HG03439 (cell line): Measurements from ENCODE around the gene DNAJC13.

Experiments used
- ATAC-seq: cut with Tn5 transposase; IDR thresholded peaks from one replicate; pipeline ENCODE4 v1.9.1; 2021; ENCODE audit warnings: mild to moderate bottlenecking, moderate library complexity; ENCODE audit not compliant: unreplicated experiment

DNAJC13 gene

GRCh38 chr3:132404276-132404675 is 13.0 kb upstream of the DNAJC13 start:
- ATAC-seq = no peak

- ATAC-seq = no peak
Measured at GRCh38 chr3:132405188-132405587, 12.1 kb upstream of the DNAJC13 start.

- no peak for ATAC-seq
Measured at GRCh38 chr3:132405609-132406299, 11.5 kb upstream of the DNAJC13 start.

- ATAC-seq = no peak
Measured at GRCh38 chr3:132406587-132406986, 10.7 kb upstream of the DNAJC13 start.

GRCh38 chr3:132407025-132407424 is 10.3 kb upstream of the DNAJC13 start:
- ATAC-seq = no peak

GRCh38 chr3:132414841-132415240 is 2.5 kb upstream of the DNAJC13 start:
- ATAC-seq = no peak

GRCh38 chr3:132416161-132416560 is 1.1 kb upstream of the DNAJC13 start:
- ATAC-seq = no peak

- peak; percentile 53 for ATAC-seq
Measured at GRCh38 chr3:132417695-132418411, 551 bp downstream of the DNAJC13 start.

GRCh38 chr3:132418916-132419315 is 1.6 kb downstream of the DNAJC13 start:
- no peak for ATAC-seq

- ATAC-seq = no peak
Measured at GRCh38 chr3:132421832-132422231, 4.5 kb downstream of the DNAJC13 start.

GRCh38 chr3:132422531-132422930 is 5.2 kb downstream of the DNAJC13 start:
- ATAC-seq = no peak

GRCh38 chr3:132432639-132433038 is 15.3 kb downstream of the DNAJC13 start:
- ATAC-seq = no peak

- no peak for ATAC-seq
Measured at GRCh38 chr3:132433121-132433520, 15.8 kb downstream of the DNAJC13 start.

- no peak for ATAC-seq
Measured at GRCh38 chr3:132435224-132435910, 18.1 kb downstream of the DNAJC13 start.

GRCh38 chr3:132435911-132436425 is 18.7 kb downstream of the DNAJC13 start:
- no peak for ATAC-seq

GRCh38 chr3:132443421-132443820 is 26.1 kb downstream of the DNAJC13 start:
- no peak for ATAC-seq

- ATAC-seq = no peak
Measured at GRCh38 chr3:132444383-132444782, 27.1 kb downstream of the DNAJC13 start.

- ATAC-seq = no peak
Measured at GRCh38 chr3:132445817-132446216, 28.5 kb downstream of the DNAJC13 start.

GRCh38 chr3:132448216-132448961 is 31.1 kb downstream of the DNAJC13 start:
- no peak for ATAC-seq

GRCh38 chr3:132456136-132456535 is 38.8 kb downstream of the DNAJC13 start:
- no peak for ATAC-seq

GRCh38 chr3:132456571-132456970 is 39.3 kb downstream of the DNAJC13 start:
- ATAC-seq = no peak
